ENCODE results near the gene FURIN.
"Not testable (repeated sequence)": the region's sequence is repeated elsewhere in the genome, so short reads cannot be mapped to it uniquely, and the experiment has no call there.

The FURIN gene

GRCh38 chr15:90883976-90884718 is 15.8 kb downstream of the FURIN start, which contains the start of gene FES:
Gene FES, plus strand, starts transcription at chr15:90884504. Its CDS starts 542 bp downstream, at chr15:90885046.
- no peak for DNase-seq

GRCh38 chr15:90884719-90885431 is 16.5 kb downstream of the FURIN start:
- DNase-seq, result no peak

- DNase-seq, result peak; percentile 76 to 79
These were observed 17.3 kb downstream of the FURIN start for GRCh38 chr15:90885432-90886290.

- no peak for DNase-seq
These were observed 17.9 kb downstream of the FURIN start for GRCh38 chr15:90886291-90886614.

- no peak for DNase-seq
These were observed 18.7 kb downstream of the FURIN start for GRCh38 chr15:90887037-90887481.

- DNase-seq, result no peak
These were observed 20.9 kb downstream of the FURIN start for GRCh38 chr15:90889313-90889730.

GRCh38 chr15:90889736-90890456 is 21.5 kb downstream of the FURIN start:
- no peak for DNase-seq

GRCh38 chr15:90890839-90891238 is 22.5 kb downstream of the FURIN start:
- no peak for DNase-seq

- no peak for DNase-seq
These were observed 23.1 kb downstream of the FURIN start for GRCh38 chr15:90891346-90891949.

- no peak for DNase-seq
These were observed 23.6 kb downstream of the FURIN start for GRCh38 chr15:90892023-90892422.

GRCh38 chr15:90892498-90893174 is 24.2 kb downstream of the FURIN start:
- DNase-seq, result no peak

- DNase-seq, result no peak
These were observed 25.0 kb downstream of the FURIN start for GRCh38 chr15:90893175-90894090.

- DNase-seq, result no peak
These were observed 27.3 kb downstream of the FURIN start for GRCh38 chr15:90895571-90896117.

- DNase-seq, result not testable (repeated sequence)
These were observed 28.8 kb downstream of the FURIN start for GRCh38 chr15:90897131-90897655.

- DNase-seq, result no peak
These were observed 33.0 kb downstream of the FURIN start for GRCh38 chr15:90901175-90902039.

GRCh38 chr15:90902040-90902839 is 33.9 kb downstream of the FURIN start:
- peak; percentile 55 to 60 for DNase-seq

GRCh38 chr15:90902840-90903732 is 34.7 kb downstream of the FURIN start, which contains the start of gene MAN2A2:
Gene MAN2A2, plus strand, starts transcription at chr15:90903302. Its CDS starts 906 bp downstream, at chr15:90904208.
- DNase-seq, result peak; percentile 76 to 77
